Ovary (tissue), 9 donors: Measurements from ENCODE around the gene COL4A3. TPM values are rescaled to one million over a fixed set of nuclear protein-coding genes. Genes with fewer than 3 reads are reported as not detected.

ENCODE experiments used
- DNase-seq, 5 donors: peaks; one replicate each; pipeline ENCODE4 v3.0.0-alpha.2; 2019 to 2020
- H3K27ac ChIP-seq, 2 donors: fragments of 200-600 bp; one replicate each; pipeline versions ENCODE4 v1.5.1 to v1.8.0; 2019 to 2022
- H3K27me3 ChIP-seq: fragments of 200-600 bp; one replicate; pipeline ENCODE4 v1.8.0; 2022
- H3K36me3 ChIP-seq: fragments of 200-600 bp; sonication (generic); one replicate; pipeline ENCODE4 v1.5.1; 2019
- H3K4me1 ChIP-seq: one replicate; pipeline ENCODE4 v1.8.1; 2013; ENCODE audit warnings: mild to moderate bottlenecking, moderate library complexity; ENCODE audit not compliant: insufficient read depth
- H3K4me3 ChIP-seq: fragments of 200-600 bp; sonication (generic); one replicate; pipeline ENCODE4 v1.5.1; 2017
- H3K9me3 ChIP-seq, 2 donors: fragments of 200-600 bp in 1 of 2; sonication (generic) in 1 of 2; one replicate each; pipeline versions ENCODE4 v1.5.1 to v1.8.1; 2013 to 2019; ENCODE audit warnings: mild to moderate bottlenecking in 1 of 2, moderate library complexity in 1 of 2
- CTCF ChIP-seq, 3 donors: fragments of 450-650 bp in 2 of 3; fragments of 200-600 bp in 1 of 3; IDR thresholded peaks; one replicate each; pipeline versions ENCODE4 v1.5.1 to v1.8.0; 2016 to 2022; ENCODE audit warnings: antibody characterized with exemption in 3 of 3, mild to moderate bottlenecking in 1 of 3
- EP300 ChIP-seq: sonication (generic); formaldehyde crosslinking; IDR thresholded peaks from one replicate; pipeline ENCODE4 v1.6.1; 2017; ENCODE audit warnings: antibody characterized with exemption
- POLR2A ChIP-seq: fragments of 450-650 bp; IDR thresholded peaks from one replicate; pipeline ENCODE4 v1.6.1; 2017; ENCODE audit warnings: antibody characterized with exemption, mild to moderate bottlenecking, moderate library complexity
- WGBS, 3 donors: extraction: QIAGEN DNeasy Blood & Tissue Kit in 1 of 3; methylation state at CpG; one replicate each; pipeline versions ENCODE4 v1.1.5 to v1.1.7; 2013 to 2017; 5-methylcytosine and 5-hydroxymethylcytosine counted together
- intact Hi-C, 4 donors: fragments of 100-400 bp; cut with DNase I; formaldehyde crosslinking; loops; one replicate each; pipeline versions ENCODE4 v1.11.0 to v1.15.1; 2022 to 2023
- polyA plus RNA-seq, 2 donors: library from polyadenylated mRNA; stranded (reverse); fragments of 200-250 nt in 1 of 2; fragments of 350-450 nt in 1 of 2; fragmentation: Illumina TruSeq in 1 of 2; extraction: RNeasy Lipid Tissue Mini Kit (QIAGEN cat#74804) in 1 of 2; gene quantifications; one replicate each; pipeline ENCODE4 v1.2.3, GENCODE V29; 2013 to 2014
- total RNA-seq, 7 donors: library from RNA; depleted of rRNA in 2 of 7; stranded (reverse); fragments of >200 nt in 2 of 7; fragmentation: NEBNext Ultra II Directional in 3 of 7; extraction: Animal tissue kit (Norgen Biotek cat#: 25700) in 3 of 7; gene quantifications; one replicate each; pipeline versions ENCODE4 v1.1.0 to v1.2.4, GENCODE V29; 2016 to 2023
- donor health status: DM: no; HTN: no; CAD: no; lungs with moderate emphysema.
- donor health status: DM: no; HTN: no; CAD: no.
- donor health status: Bipolar disorder and iron deficiency.
- donor health status: DM: yes; HTN: yes; CAD: no.
- donor health status: DM: no; HTN: no; CAD: no.
- donor health status: DM: yes; HTN: yes; CAD: no.

COL4A3 gene
- total and polyA plus RNA-seq, 9 donors: 0.47 to 14.1 (median 2.9) TPM

- TF ChIP-seq POLR2A (no peak), EP300 (no peak), CTCF (IDR thresholded peaks at IDR 0.05) (no peak)
- Histone ChIP-seq H3K4me1 (no peaks in the 10 kb centered on the region), H3K9me3 (no peaks in the 10 kb centered on the region), H3K36me3 (no peaks in the 10 kb centered on the region), H3K27ac (no peak overlapping the region), H3K4me3 (no peak overlapping the region), H3K27me3 (no peaks in the 10 kb centered on the region)
- no peak for DNase-seq
- 70 to 82% (median 72%) methylated on average over 14 of the region's 14 CpGs for WGBS, 3 donors
- intact Hi-C loops: no loop called here
Measured at GRCh38 chr2:227228061-227228667, 63.7 kb downstream of the COL4A3 start.

GRCh38 chr2:227230151-227230550 is 65.7 kb downstream of the COL4A3 start:
- H3K36me3 ChIP-seq: no peaks in the 10 kb centered on the region
- H3K27ac ChIP-seq: no peak overlapping the region
- no peaks in the 10 kb centered on the region for H3K9me3 ChIP-seq
- intact Hi-C loops: no loop called here
- 69 to 79% (median 78%) methylated on average over 2 of the region's 2 CpGs for WGBS, 3 donors
- DNase-seq: no peak
- no peaks in the 10 kb centered on the region for H3K4me1 ChIP-seq
- no peak overlapping the region for H3K4me3 ChIP-seq
- H3K27me3 ChIP-seq: no peaks in the 10 kb centered on the region
- no peak for TF ChIP-seq EP300
- TF ChIP-seq POLR2A: no peak
- no peak for TF ChIP-seq CTCF (IDR thresholded peaks at IDR 0.05)

- TF ChIP-seq POLR2A: no peak
- no peak for TF ChIP-seq EP300
- no peak for TF ChIP-seq CTCF (IDR thresholded peaks at IDR 0.05)
- WGBS, 3 donors: 95 to 97% (median 96%) methylated on average over 2 of the region's 2 CpGs
Measured at GRCh38 chr2:227234429-227234828, 70.0 kb downstream of the COL4A3 start.

GRCh38 chr2:227237786-227238185 is 73.4 kb downstream of the COL4A3 start:
- intact Hi-C loops: loop anchor here in 2 of 4 donors (2.0 to 5.0 kb wide), 2 partner anchors 105 to 109 kb away; no protein-coding TSS in a partner anchor
- Histone ChIP-seq H3K4me3 (no peak overlapping the region), H3K27ac (no peak overlapping the region), H3K36me3 (no peaks in the 10 kb centered on the region), H3K4me1 (no peaks in the 10 kb centered on the region), H3K27me3 (no peaks in the 10 kb centered on the region), H3K9me3 (no peaks in the 10 kb centered on the region)
- TF ChIP-seq POLR2A (no peak), CTCF (IDR thresholded peaks at IDR 0.05) (no peak), EP300 (no peak)
- WGBS, 3 donors: 52 to 68% (median 63%) methylated on average over 5 of the region's 5 CpGs
- DNase-seq: no peak

More at GRCh38 chr2:227234429-227234828, 70.0 kb downstream of the COL4A3 start:
- no peaks in the 10 kb centered on the region for H3K27me3 ChIP-seq
- H3K27ac ChIP-seq: no peak overlapping the region
- DNase-seq: no peak
- no peaks in the 10 kb centered on the region for H3K9me3 ChIP-seq
- no peaks in the 10 kb centered on the region for H3K36me3 ChIP-seq
- H3K4me3 ChIP-seq: no peak overlapping the region
- no peaks in the 10 kb centered on the region for H3K4me1 ChIP-seq
- intact Hi-C loops: no loop called here
